Measurements from ENCODE around the gene TENM3.

Gene TENM3

GRCh38 chr4:182250446-182250845 is 7.2 kb downstream of the TENM3 start:
- H3K4me1 Mint-ChIP-seq: peaks cover 7% of the 10 kb centered on the region
- no peak overlapping the region for H3K27ac Mint-ChIP-seq
- H3K4me3 Mint-ChIP-seq: no peak overlapping the region
- H3K27me3 Mint-ChIP-seq (ENCODE audit: low read depth): no peaks in the 10 kb centered on the region
- H3K9me3 Mint-ChIP-seq: peaks cover 3% of the 10 kb centered on the region
- TF ChIP-seq, protein P1, sequence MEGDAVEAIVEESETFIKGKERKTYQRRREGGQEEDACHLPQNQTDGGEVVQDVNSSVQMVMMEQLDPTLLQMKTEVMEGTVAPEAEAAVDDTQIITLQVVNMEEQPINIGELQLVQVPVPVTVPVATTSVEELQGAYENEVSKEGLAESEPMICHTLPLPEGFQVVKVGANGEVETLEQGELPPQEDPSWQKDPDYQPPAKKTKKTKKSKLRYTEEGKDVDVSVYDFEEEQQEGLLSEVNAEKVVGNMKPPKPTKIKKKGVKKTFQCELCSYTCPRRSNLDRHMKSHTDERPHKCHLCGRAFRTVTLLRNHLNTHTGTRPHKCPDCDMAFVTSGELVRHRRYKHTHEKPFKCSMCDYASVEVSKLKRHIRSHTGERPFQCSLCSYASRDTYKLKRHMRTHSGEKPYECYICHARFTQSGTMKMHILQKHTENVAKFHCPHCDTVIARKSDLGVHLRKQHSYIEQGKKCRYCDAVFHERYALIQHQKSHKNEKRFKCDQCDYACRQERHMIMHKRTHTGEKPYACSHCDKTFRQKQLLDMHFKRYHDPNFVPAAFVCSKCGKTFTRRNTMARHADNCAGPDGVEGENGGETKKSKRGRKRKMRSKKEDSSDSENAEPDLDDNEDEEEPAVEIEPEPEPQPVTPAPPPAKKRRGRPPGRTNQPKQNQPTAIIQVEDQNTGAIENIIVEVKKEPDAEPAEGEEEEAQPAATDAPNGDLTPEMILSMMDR (IDR thresholded peaks at IDR 0.05; ENCODE audit: unreplicated experiment in 3 of 3): no peak
- peaks cover 7% of the 10 kb centered on the region for H3K36me3 Mint-ChIP-seq (ENCODE audit: low read depth)

DNA sequence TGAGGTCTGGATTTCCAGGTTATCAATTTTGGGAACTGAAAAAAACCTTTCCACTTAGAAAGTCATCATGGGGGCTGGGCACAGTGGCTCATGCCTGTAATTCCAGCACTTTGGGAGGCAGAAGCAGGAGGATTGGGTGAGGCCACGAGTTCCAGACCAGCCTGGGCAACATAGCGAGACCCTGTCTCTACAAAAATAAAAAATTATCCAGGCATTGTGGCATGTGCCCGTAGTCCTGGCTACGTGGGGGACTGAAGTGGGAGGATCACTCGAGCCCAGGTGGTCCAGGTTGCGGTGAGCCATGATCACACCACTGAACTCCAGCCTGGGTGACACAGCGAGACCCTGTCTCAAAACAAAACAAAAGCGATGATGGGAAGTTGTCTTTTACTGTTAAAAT is 7.9 kb downstream of the TENM3 start:
- H3K36me3 Mint-ChIP-seq (ENCODE audit: low read depth): peaks cover 7% of the 10 kb centered on the region

GRCh38 chr4:182252220-182252619 is 9.0 kb downstream of the TENM3 start:
- peaks cover 4% of the 10 kb centered on the region for H3K9me3 Mint-ChIP-seq
- H3K4me1 Mint-ChIP-seq: no peaks in the 10 kb centered on the region
- H3K36me3 Mint-ChIP-seq (ENCODE audit: low read depth): peaks cover 7% of the 10 kb centered on the region
- H3K27me3 Mint-ChIP-seq (ENCODE audit: low read depth): no peaks in the 10 kb centered on the region
- no peak overlapping the region for H3K27ac Mint-ChIP-seq
- TF ChIP-seq, protein P1 (IDR thresholded peaks at IDR 0.05; ENCODE audit: unreplicated experiment in 3 of 3): no peak
- H3K4me3 Mint-ChIP-seq: no peak overlapping the region

More for the DNA sequence above, 7.9 kb downstream of the TENM3 start:
- TF ChIP-seq, protein P1 (IDR thresholded peaks at IDR 0.05; ENCODE audit: unreplicated experiment in 3 of 3): no peak
- no peak overlapping the region for H3K4me3 Mint-ChIP-seq
- H3K27ac Mint-ChIP-seq: no peak overlapping the region
- H3K4me1 Mint-ChIP-seq: peaks cover 2% of the 10 kb centered on the region
- H3K9me3 Mint-ChIP-seq: peaks cover 3% of the 10 kb centered on the region
- H3K27me3 Mint-ChIP-seq (ENCODE audit: low read depth): no peaks in the 10 kb centered on the region

- H3K36me3 Mint-ChIP-seq (ENCODE audit: low read depth): peaks cover 3% of the 10 kb centered on the region
- no peaks in the 10 kb centered on the region for H3K27me3 Mint-ChIP-seq (ENCODE audit: low read depth)
- peaks cover 4% of the 10 kb centered on the region for H3K9me3 Mint-ChIP-seq
- H3K4me1 Mint-ChIP-seq: no peaks in the 10 kb centered on the region
- TF ChIP-seq, protein P1 (IDR thresholded peaks at IDR 0.05; ENCODE audit: unreplicated experiment in 3 of 3): no peak
- H3K27ac Mint-ChIP-seq: no peak overlapping the region
- no peak overlapping the region for H3K4me3 Mint-ChIP-seq
Measured at GRCh38 chr4:182254026-182254780, 11.0 kb downstream of the TENM3 start.

- Mint-ChIP-seq H3K9me3 (peaks cover 4% of the 10 kb centered on the region), H3K4me3 (no peak overlapping the region), H3K4me1 (no peaks in the 10 kb centered on the region), H3K27ac (no peak overlapping the region), H3K36me3 (ENCODE audit: low read depth) (peaks cover 5% of the 10 kb centered on the region), H3K27me3 (ENCODE audit: low read depth) (no peaks in the 10 kb centered on the region)
- TF ChIP-seq, protein P1 (IDR thresholded peaks at IDR 0.05; ENCODE audit: unreplicated experiment in 3 of 3): no peak
Measured at GRCh38 chr4:182255441-182256190, 12.4 kb downstream of the TENM3 start.

Measured in nephron (organoid).